Endothelial cell of umbilical vein (primary cell): ENCODE measurements around the gene TNFRSF1A. TPM values are rescaled to one million over a fixed set of nuclear protein-coding genes. Genes with fewer than 3 reads are reported as not detected.

Experiments
- BruUV-seq: library from RNA; stranded (reverse); fragments of 400-500 nt; replicated peaks from 2 replicates; lab custom pipeline; 2021; lab: Mats Ljungman, UMichigan
- CTCF ChIA-PET: fragments of 300-600, 350-600 bp; sonication (Branson Sonifier 250); formaldehyde crosslinking; loops from one replicate; lab custom pipeline; 2021; ENCODE audit warnings: antibody characterized with exemption, inconsistent platforms; lab: Charles Lee
- POLR2A ChIA-PET: fragments of 300-600, 350-600 bp; sonication (Branson Sonifier 250); formaldehyde crosslinking; loops from one replicate; lab custom pipeline; 2021; ENCODE audit warnings: antibody characterized with exemption, inconsistent platforms; lab: Charles Lee
- DNase-seq: peaks from one replicate; pipeline ENCODE4 v3.0.0-alpha.2; 2011; ENCODE audit warnings: low read depth, low spot score
- FAIRE-seq: peaks from 2 replicates; lab custom pipeline; 2011; peaks lifted over from hg19 to GRCh38; lab: Jason Lieb, UNC
- H2AFZ ChIP-seq: 2 replicates; pipeline ENCODE4 v1.6.0; 2012; ENCODE audit warnings: low read depth, low read length, control low read depth, inconsistent platforms
- H3K27ac ChIP-seq: 2 replicates; pipeline ENCODE4 v1.5.1; 2011; ENCODE audit warnings: low read depth, mild to moderate bottlenecking, control low read depth, low read length, moderate library complexity; ENCODE audit not compliant: insufficient read depth
- H3K27me3 ChIP-seq, 2 experiments: 2 replicates each; pipeline versions ENCODE4 v1.6.0 to v1.6.1; 2011; ENCODE audit warnings: low read length in 2 of 2, mixed read lengths in 1 of 2; ENCODE audit not compliant: control insufficient read depth in 2 of 2, insufficient read depth in 2 of 2
- H3K36me3 ChIP-seq, 2 experiments: 2 replicates in 1 of 2; 3 replicates in 1 of 2; pipeline ENCODE4 v1.5.1; 2011; ENCODE audit warnings: low read length in 2 of 2, mild to moderate bottlenecking in 1 of 2, moderate library complexity in 1 of 2; ENCODE audit not compliant: control insufficient read depth in 2 of 2, insufficient read depth in 2 of 2; ENCODE audit errors: extremely low read depth in 1 of 2
- H3K4me1 ChIP-seq: 3 replicates; pipeline ENCODE4 v1.5.1; 2011; ENCODE audit warnings: mild to moderate bottlenecking, low read length; ENCODE audit not compliant: control insufficient read depth, insufficient read depth; ENCODE audit errors: extremely low read depth
- H3K4me2 ChIP-seq: 2 replicates; pipeline ENCODE4 v1.6.1; 2011; ENCODE audit warnings: low read length, control low read depth, mixed read lengths; ENCODE audit not compliant: insufficient read depth
- H3K4me3 ChIP-seq, 3 experiments: fragments of 200-600 bp in 1 of 3; sonication (generic), shearing (Covaris generic) in 1 of 3; replicated peaks in 1 of 3; 2 replicates each; pipeline ENCODE4 v1.5.1; 2011 to 2016; ENCODE audit warnings: control low read depth in 3 of 3, low read length in 3 of 3, mild to moderate bottlenecking in 2 of 3, inconsistent platforms in 1 of 3, low read depth in 1 of 3, moderate library complexity in 1 of 3; ENCODE audit not compliant: insufficient read depth in 1 of 3
- H3K79me2 ChIP-seq: 2 replicates; pipeline ENCODE4 v1.6.0; 2012; ENCODE audit warnings: low read length, inconsistent platforms; ENCODE audit not compliant: control insufficient read depth, insufficient read depth
- H3K9ac ChIP-seq: replicated peaks from 2 replicates; pipeline ENCODE3; 2011; ENCODE audit warnings: low read length, control low read depth; ENCODE audit not compliant: insufficient read depth; ENCODE audit errors: extremely low read depth
- H3K9me1 ChIP-seq: replicated peaks from 3 replicates; pipeline ENCODE4 v1.6.0; 2011; ENCODE audit warnings: mild to moderate bottlenecking, low read length; ENCODE audit not compliant: control insufficient read depth, insufficient read depth; ENCODE audit errors: extremely low read depth
- H3K9me3 ChIP-seq: replicated peaks from 2 replicates; pipeline ENCODE4 v1.5.1; 2012; ENCODE audit warnings: low read length, inconsistent platforms; ENCODE audit not compliant: control insufficient read depth, insufficient read depth
- H4K20me1 ChIP-seq: replicated peaks from 2 replicates; pipeline ENCODE3; 2011; ENCODE audit warnings: mild to moderate bottlenecking, low read length; ENCODE audit not compliant: control insufficient read depth, insufficient read depth; ENCODE audit errors: extremely low read depth
- CTCF ChIP-seq, 2 donors: IDR thresholded peaks; 1 replicate in 1 of 2; 2 replicates in 1 of 2; pipeline ENCODE4 v1.5.1; 2011; ENCODE audit warnings: low read length in 2 of 2, mild to moderate bottlenecking in 2 of 2, moderate library complexity in 2 of 2, control low read depth in 1 of 2, inconsistent platforms in 1 of 2, low read depth in 1 of 2; ENCODE audit not compliant: insufficient read depth in 1 of 2; ENCODE audit errors: extremely low read depth in 1 of 2
- EZH2 ChIP-seq: IDR thresholded peaks from 2 replicates; pipeline ENCODE4 v1.6.1; 2012; ENCODE audit warnings: borderline replicate concordance, low read depth, mild to moderate bottlenecking, moderate library complexity, low read length, inconsistent platforms; ENCODE audit not compliant: severe bottlenecking
- FOS ChIP-seq: IDR thresholded peaks from 2 replicates; pipeline ENCODE4 v1.6.1; 2011; ENCODE audit warnings: mild to moderate bottlenecking, low read length, moderate library complexity, borderline replicate concordance; ENCODE audit not compliant: insufficient read depth
- GATA2 ChIP-seq: IDR thresholded peaks from 2 replicates; pipeline ENCODE4 v1.7.0; 2011; ENCODE audit warnings: low read depth, mild to moderate bottlenecking, moderate library complexity, mixed read lengths, low read length; ENCODE audit not compliant: insufficient read length, insufficient read depth
- JUN ChIP-seq: IDR thresholded peaks from 2 replicates; pipeline ENCODE4 v1.6.1; 2011; ENCODE audit warnings: borderline replicate concordance, low read depth; ENCODE audit not compliant: insufficient read length, insufficient read depth
- MAX ChIP-seq: IDR thresholded peaks from 2 replicates; pipeline ENCODE4 v1.6.1; 2011; ENCODE audit not compliant: insufficient read depth, insufficient read length
- MYC ChIP-seq: IDR thresholded peaks from one replicate; pipeline ENCODE4 v1.6.1; 2011; ENCODE audit warnings: mild to moderate bottlenecking, low read depth, low read length
- POLR2A ChIP-seq: IDR thresholded peaks from 2 replicates; pipeline ENCODE4 v1.6.1; 2012; ENCODE audit warnings: low read depth, mild to moderate bottlenecking, control low read depth, low read length
- POLR2AphosphoS5 ChIP-seq: IDR thresholded peaks from 2 replicates; pipeline ENCODE4 v1.6.1; 2012; ENCODE audit warnings: low read depth, mild to moderate bottlenecking, control low read depth, low read length, moderate library complexity; ENCODE audit not compliant: insufficient read depth
- dilution Hi-C: fragments of 300-500 bp; cut with MboI; formaldehyde crosslinking; loops from one replicate; pipeline ENCODE4 v1.15.0; 2019; ENCODE audit warnings: low sequenced_read_pairs; ENCODE audit not compliant: extremely low pct_ligation_motif_present
- intact Hi-C: fragments of 100-400 bp; cut with micrococcal nuclease; formaldehyde crosslinking; loops from one replicate; pipeline ENCODE4 v1.10.0; 2022
- polyA plus RNA-seq, 4 experiments: library from polyadenylated mRNA; depleted of rRNA in 3 of 4; stranded (reverse) in 3 of 4; unstranded in 1 of 4; fragments of >200 nt; gene quantifications; 2 replicates each; pipeline versions ENCODE4 v1.2.1 to v1.2.3, GENCODE V29; 2011 to 2012; ENCODE audit warnings: missing spikeins in 1 of 4
- total RNA-seq: library from RNA; stranded (reverse); gene quantifications from 2 replicates; pipeline ENCODE4 v1.2.3, GENCODE V29; 2021

TNFRSF1A gene
- total and polyA plus RNA-seq, 2 donors (not counting 3 experiments of a cell fraction or from before 2014, with no cell fraction given) = 86.5 to 98.2 TPM

- H4K20me1 ChIP-seq = no peaks in the 10 kb centered on the region
- FAIRE-seq = no peak
- BruUV-seq = TSS peak; percentile 2
- no peak for DNase-seq
- no peak for TF ChIP-seq GATA2
- TF ChIP-seq MYC = no peak
- no peak for TF ChIP-seq POLR2A
- TF ChIP-seq POLR2AphosphoS5 = no peak
- TF ChIP-seq FOS = no peak
- TF ChIP-seq MAX = no peak
- no peak for TF ChIP-seq JUN
- no peak for TF ChIP-seq EZH2
- TF ChIP-seq CTCF (IDR thresholded peaks at IDR 0.05; ENCODE audit: extremely low read depth in 1 of 2, insufficient read depth in 1 of 2, low read depth in 1 of 2, low read length in 2 of 2) = no peak
- no peak overlapping the region for H3K9ac ChIP-seq
- H3K36me3 ChIP-seq = peaks cover 29 to 43% of the 10 kb centered on the region in 2 experiments
- dilution Hi-C loops (no loop called here), intact Hi-C loops (no loop called here)
- peaks cover 47% of the 10 kb centered on the region for H3K4me1 ChIP-seq
- H3K9me3 ChIP-seq = no peaks in the 10 kb centered on the region
- H2AFZ ChIP-seq = no peak overlapping the region
- CTCF ChIA-PET = interaction anchor here (1.2 to 4.4 kb wide), 4 partner anchors 11 to 132 kb away, joined by 3 to 58 read pairs (median 20); no protein-coding TSS in a partner anchor
- H3K4me2 ChIP-seq = no peak overlapping the region
- H3K4me3 ChIP-seq = no peak overlapping the region
- no peak overlapping the region for H3K27ac ChIP-seq
- POLR2A ChIA-PET = no interaction called here
- no peaks in the 10 kb centered on the region for H3K9me1 ChIP-seq
- H3K79me2 ChIP-seq = peaks cover 54% of the 10 kb centered on the region
- H3K27me3 ChIP-seq = no peaks in the 10 kb centered on the region
Measured at GRCh38 chr12:6333566-6333965, 8.3 kb downstream of the TNFRSF1A start.
